GM12878 (cell line): ENCODE measurements around the gene CIB2. TPM values are rescaled to one million over a fixed set of nuclear protein-coding genes. Genes with fewer than 3 reads are reported as not detected.
A peak's percentile ranks its signal among the peaks of the same experiment; 100 is the strongest.

Experiments used
- ATAC-seq: fragments of 200-7000 bp; cut with Tn5 transposase; 3 replicates; pipeline ENCODE4 v1.9.1; 2020; ENCODE audit warnings: mild to moderate bottlenecking, moderate library complexity
- BruUV-seq: library from RNA; stranded (reverse); fragments of 400-500 nt; replicated peaks from 2 replicates; lab custom pipeline; 2021; lab: Mats Ljungman, UMichigan
- CTCF ChIA-PET: fragments of 300-600 bp; sonication (Branson Sonifier 250); formaldehyde crosslinking; extraction: SDS; loops from one replicate; lab custom pipeline; 2021; ENCODE audit warnings: inconsistent platforms; lab: Yijun Ruan, JAX
- POLR2A ChIA-PET: fragments of 350-600 bp; formaldehyde crosslinking; extraction: SDS; loops from one replicate; lab custom pipeline; 2021; ENCODE audit warnings: inconsistent platforms; lab: Charles Lee
- RAD21 ChIA-PET: fragments of 300-600 bp; sonication (Branson Sonifier 250); formaldehyde crosslinking; loops from one replicate; lab custom pipeline; 2023; ENCODE audit warnings: antibody characterized with exemption; ENCODE audit not compliant: unreplicated experiment; lab: Charles Lee
- SMC1A ChIA-PET: fragments of 300-600 bp; sonication (Branson Sonifier 250); formaldehyde crosslinking; loops from one replicate; lab custom pipeline; 2023; ENCODE audit not compliant: unreplicated experiment, uncharacterized antibody; lab: Charles Lee
- DNase-seq: peaks from one replicate; pipeline ENCODE4 v3.0.0-alpha.2; 2011; ENCODE audit warnings: low read depth, low spot score
- FAIRE-seq: peaks from 3 replicates; lab custom pipeline; 2011; peaks lifted over from hg19 to GRCh38; lab: Jason Lieb, UNC
- H2AFZ ChIP-seq: 2 replicates; pipeline ENCODE4 v1.6.0; 2011; ENCODE audit warnings: low read depth, low read length, control low read depth; ENCODE audit not compliant: control insufficient read depth
- H3K27ac ChIP-seq: 2 replicates; pipeline ENCODE4 v1.5.1; 2011; ENCODE audit warnings: control low read depth; ENCODE audit not compliant: control insufficient read depth, insufficient read depth
- H3K27me3 ChIP-seq, 2 experiments: replicated peaks in 1 of 2; 2 replicates each; pipeline versions ENCODE4 v1.6.0 to v1.6.1; 2011; ENCODE audit warnings: low read length in 1 of 2; ENCODE audit not compliant: control insufficient read depth in 2 of 2, insufficient read depth in 2 of 2
- H3K36me3 ChIP-seq, 2 experiments: 2 replicates each; pipeline ENCODE4 v1.5.1; 2011; ENCODE audit warnings: low read length in 1 of 2; ENCODE audit not compliant: control insufficient read depth in 2 of 2, insufficient read depth in 2 of 2
- H3K4me1 ChIP-seq: 2 replicates; pipeline ENCODE4 v1.6.1; 2011; ENCODE audit warnings: mild to moderate bottlenecking, low read length, moderate library complexity, mixed read lengths; ENCODE audit not compliant: control insufficient read depth, insufficient read depth
- H3K4me2 ChIP-seq: 2 replicates; pipeline ENCODE4 v1.6.0; 2011; ENCODE audit warnings: control low read depth; ENCODE audit not compliant: control insufficient read depth, insufficient read depth
- H3K4me3 ChIP-seq: fragments of 200-600 bp; sonication (generic); 2 replicates; pipeline ENCODE4 v1.5.1; 2016
- H3K79me2 ChIP-seq: 2 replicates; pipeline ENCODE4 v1.6.0; 2011; ENCODE audit warnings: low read length; ENCODE audit not compliant: control insufficient read depth, insufficient read depth
- H3K9ac ChIP-seq: 2 replicates; pipeline ENCODE4 v1.8.0; 2011; ENCODE audit warnings: low read length, control low read depth, mixed read lengths; ENCODE audit not compliant: control insufficient read depth, insufficient read depth
- H3K9me3 ChIP-seq: replicated peaks from 3 replicates; pipeline ENCODE4 v1.5.1; 2011; ENCODE audit warnings: mild to moderate bottlenecking, low read length; ENCODE audit not compliant: control insufficient read depth, insufficient read depth
- H4K20me1 ChIP-seq: 2 replicates; pipeline ENCODE4 v1.6.0; 2011; ENCODE audit not compliant: control insufficient read depth, insufficient read depth
- BHLHE40 ChIP-seq, 2 experiments: fragments of 450-650 bp in 1 of 2; IDR thresholded peaks; 2 replicates each; pipeline ENCODE4 v1.6.1; 2011 to 2017; ENCODE audit warnings: low read depth in 2 of 2, borderline replicate concordance in 1 of 2, improper control_type of control experiment in 1 of 2, low read length in 1 of 2, mild to moderate bottlenecking in 1 of 2
- BMI1 ChIP-seq: fragments of 450-650 bp; IDR thresholded peaks from 2 replicates; pipeline ENCODE4 v1.6.1; 2016; ENCODE audit warnings: mild to moderate bottlenecking, moderate library complexity, borderline replicate concordance
- CEBPB ChIP-seq, 2 experiments: fragments of 150-350 bp in 1 of 2; IDR thresholded peaks; 2 replicates each; pipeline ENCODE4 v1.6.1; 2012 to 2014; ENCODE audit warnings: low read depth in 2 of 2, low read length in 2 of 2, borderline replicate concordance in 1 of 2, inconsistent platforms in 1 of 2
- CHD4 ChIP-seq: fragments of 200-600 bp; sonication (generic); IDR thresholded peaks from 2 replicates; pipeline ENCODE4 v1.6.1; 2016; ENCODE audit warnings: mild to moderate bottlenecking
- CREM ChIP-seq: IDR thresholded peaks from 2 replicates; pipeline ENCODE4 v1.6.1; 2014; ENCODE audit warnings: antibody characterized with exemption, low read depth
- MXI1 ChIP-seq: fragments of 150-350 bp; IDR thresholded peaks from 2 replicates; pipeline ENCODE4 v1.6.1; 2011; ENCODE audit warnings: low read depth, mild to moderate bottlenecking, inconsistent platforms, low read length, improper control_type of control experiment
- SMAD1 ChIP-seq: fragments of 450-650 bp; IDR thresholded peaks from 2 replicates; pipeline ENCODE4 v1.6.1; 2018; ENCODE audit warnings: mild to moderate bottlenecking, low read depth; ENCODE audit not compliant: partially characterized antibody
- SMC3 ChIP-seq: IDR thresholded peaks from 2 replicates; pipeline ENCODE4 v1.6.1; 2011; ENCODE audit warnings: low read length, improper control_type of control experiment, borderline replicate concordance
- SREBF1 ChIP-seq: IDR thresholded peaks from 2 replicates; pipeline ENCODE4 v1.6.1; 2012; ENCODE audit warnings: mild to moderate bottlenecking, low read length
- YY1 ChIP-seq: IDR thresholded peaks from 2 replicates; pipeline ENCODE4 v1.6.1; 2011; ENCODE audit warnings: low read depth, mild to moderate bottlenecking, low read length
- WGBS: methylation state at CpG from one replicate; pipeline ENCODE4 v1.1.6; 2016; ENCODE audit warnings: low lambda C conversion rate; ENCODE audit not compliant: insufficient replicate concordance, insufficient coverage; ENCODE audit errors: missing lambda C conversion rate; 5-methylcytosine and 5-hydroxymethylcytosine counted together
- in situ Hi-C: fragments of 300-500 bp; cut with MboI; formaldehyde crosslinking; loops from 9 replicates; pipeline ENCODE4 v1.14.3; 2018; ENCODE audit warnings: mixed read lengths
- intact Hi-C: fragments of 100-400 bp; cut with micrococcal nuclease; formaldehyde crosslinking; loops from one replicate; pipeline ENCODE4 v1.14.2; 2022; ENCODE audit not compliant: unreplicated experiment
- polyA plus RNA-seq, 11 experiments: library from polyadenylated mRNA; depleted of rRNA in 4 of 11; unstranded in 6 of 11; stranded (reverse) in 5 of 11; fragments of >200 nt; fragmentation: Nextera tagmentation in 4 of 11; fragmentation: Illumina TruSeq in 1 of 11; extraction: Ambion mirVana in 4 of 11; extraction: Trizol in 1 of 11; gene quantifications; 1 replicate in 1 of 11; 2 replicates in 10 of 11; pipeline versions ENCODE4 v1.2.1 to v1.2.3, GENCODE V29; 2011 to 2016; ENCODE audit warnings: inconsistent platforms in 2 of 11, missing spikeins in 2 of 11, low read depth in 1 of 11
- total RNA-seq, 4 experiments: library from RNA; depleted of rRNA in 3 of 4; stranded (reverse); fragments of >200 nt in 3 of 4; fragmentation: Illumina TruSeq in 1 of 4; extraction: Trizol in 1 of 4; gene quantifications; 2 replicates each; pipeline versions ENCODE4 v1.2.1 to v1.2.3, GENCODE V29; 2013 to 2021
- TF ChIP-seq, protein P1 (sequence below), 3 experiments: IDR thresholded peaks in 2 of 3; conservative IDR thresholded peaks in 1 of 3; 2 replicates each; pipeline ENCODE4 v1.5.1; 2011; ENCODE audit warnings: low read depth in 3 of 3, low read length in 3 of 3, mild to moderate bottlenecking in 3 of 3, control low read depth in 2 of 3, moderate library complexity in 2 of 3, inconsistent platforms in 1 of 3, mixed read lengths in 1 of 3; ENCODE audit not compliant: control insufficient read depth in 2 of 3, insufficient read depth in 1 of 3; ENCODE audit errors: extremely low read depth in 1 of 3
- TF ChIP-seq, protein P2 (sequence below): IDR thresholded peaks from 2 replicates; pipeline ENCODE4 v1.6.1; 2012; ENCODE audit warnings: low read length, inconsistent platforms

The CIB2 gene
- total and polyA plus RNA-seq, 10 of the 15 experiments (the other 5 are each of a cell fraction or from before 2014, with no cell fraction given) = 0.56 to 12.1 (median 7.1) TPM

DNA sequence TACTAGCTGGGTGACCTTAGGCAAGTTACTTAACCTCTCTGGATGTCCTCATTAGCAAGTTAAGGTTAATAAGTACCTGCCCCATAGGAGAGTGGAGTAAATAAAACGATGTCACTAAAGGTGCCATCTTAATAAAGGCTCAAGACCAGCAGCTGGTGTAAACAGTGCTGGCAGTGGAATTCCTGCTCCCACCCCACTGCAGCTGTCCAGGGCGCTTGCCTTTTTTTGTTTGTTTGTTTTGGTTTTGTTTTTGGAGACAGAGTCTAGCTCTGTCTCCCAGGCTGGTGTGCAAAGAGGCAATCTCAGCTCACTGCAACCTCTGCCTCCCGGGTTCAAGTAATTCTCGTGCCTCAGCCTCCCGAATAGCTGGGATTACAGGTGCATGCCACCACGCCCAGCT lies 46.8 kb upstream of the CIB2 start:
- WGBS = 35% methylated on average over 6 of the region's 6 CpGs
- RAD21 ChIA-PET = interaction anchor here (0.6 to 3.9 kb wide), 7 partner anchors 17 to 757 kb away, joined by 3 to 31 read pairs (median 5); partner anchors contain the start of genes CIB2 and HMG20A
- no peak overlapping the region for H3K4me3 ChIP-seq
- H3K27me3 ChIP-seq = no peaks in the 10 kb centered on the region
- POLR2A ChIA-PET = interaction anchor here (1.0 to 2.2 kb wide), 3 partner anchors 26 to 39 kb away, joined by 3 to 9 read pairs (median 4); partner anchors contain the start of gene IDH3A
- in situ Hi-C loops = no loop called here
- BruUV-seq = no TSS peak
- TF ChIP-seq BMI1 (no peak), SREBF1 (no peak)
- TF ChIP-seq, all 136 proteins: peak for 0
- Histone ChIP-seq H3K27ac (no peak overlapping the region), H3K9ac (no peak overlapping the region), H3K4me1 (peaks cover 18% of the 10 kb centered on the region), H3K9me3 (no peaks in the 10 kb centered on the region), H3K36me3 (no peaks in the 10 kb centered on the region; a peak in 1 of 4 replicates), H3K4me2 (no peak overlapping the region), H2AFZ (no peak overlapping the region), H3K79me2 (no peaks in the 10 kb centered on the region), H4K20me1 (no peaks in the 10 kb centered on the region)
- peak; percentile 57 for FAIRE-seq
- intact Hi-C loops = no loop called here
- CTCF ChIA-PET = interaction anchor here (0.6 to 10.1 kb wide), 20 partner anchors 9 to 245 kb away, joined by 3 to 108 read pairs (median 6); partner anchors contain the start of genes CIB2 and IDH3A
- ATAC-seq = no peak
- SMC1A ChIA-PET = interaction anchor here (1.0 to 13.7 kb wide), 12 partner anchors 11 to 122 kb away, joined by 3 to 152 read pairs (median 8); partner anchors contain the start of genes CIB2, IDH3A and SKIC8
- no peak for DNase-seq

DNA sequence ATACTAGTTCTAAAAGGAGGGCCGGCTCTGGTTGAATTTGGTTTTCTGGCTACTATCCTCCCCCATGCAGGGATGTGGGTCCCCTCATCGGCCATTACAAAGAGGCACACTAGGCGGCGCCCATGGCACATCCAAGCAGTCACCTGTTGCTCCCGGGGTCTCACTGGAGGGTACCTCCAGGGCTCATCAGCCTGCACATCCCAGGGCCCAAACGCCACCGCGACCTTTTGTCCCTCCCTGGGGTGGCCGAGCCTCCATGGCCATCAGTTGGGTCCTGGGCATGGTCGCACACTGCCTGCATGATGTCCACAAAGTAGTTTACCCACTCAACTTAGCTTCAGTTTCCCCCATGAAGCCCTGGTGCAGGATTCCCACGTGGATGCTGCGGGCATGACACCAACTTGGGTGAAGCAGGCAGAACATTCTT lies 46.2 kb upstream of the CIB2 start:
- no TSS peak for BruUV-seq
- Histone ChIP-seq H3K4me1 (peaks cover 24% of the 10 kb centered on the region), H3K9me3 (peaks cover 2% of the 10 kb centered on the region; the same call in 1 of the 3 replicates), H3K27me3 (no peaks in the 10 kb centered on the region), H3K4me3 (no peak overlapping the region), H3K36me3 (peaks cover 2 to 3% of the 10 kb centered on the region in 2 experiments; a peak in 3 of 4 replicates), H3K9ac (no peak overlapping the region), H2AFZ (no peak overlapping the region), H4K20me1 (no peaks in the 10 kb centered on the region), H3K79me2 (no peaks in the 10 kb centered on the region), H3K4me2 (no peak overlapping the region), H3K27ac (no peak overlapping the region)
- FAIRE-seq = no peak
- WGBS = 24% methylated on average over 12 of the region's 12 CpGs
- ChIA-PET RAD21 (interaction anchor here (0.6 to 3.9 kb wide), 9 partner anchors 18 to 757 kb away, joined by 3 to 31 read pairs (median 5); partner anchors contain the start of genes CIB2 and HMG20A), SMC1A (interaction anchor here (0.7 to 13.7 kb wide), 15 partner anchors 8 to 122 kb away, joined by 3 to 152 read pairs (median 5); partner anchors contain the start of genes CIB2, IDH3A and SKIC8), POLR2A (interaction anchor here (0.6 to 2.2 kb wide), 5 partner anchors 18 to 127 kb away, joined by 3 to 9 read pairs (median 3); partner anchors contain the start of gene IDH3A), CTCF (interaction anchor here (0.8 to 10.1 kb wide), 22 partner anchors 8 to 245 kb away, joined by 3 to 108 read pairs (median 6); partner anchors contain the start of genes CIB2 and IDH3A)
- intact Hi-C loops = loop anchor here (1.0 kb wide), 1 partner anchor 64 kb away; no protein-coding TSS in a partner anchor
- DNase-seq = no peak
- in situ Hi-C loops = no loop called here
- ATAC-seq = peak; percentile 77
- no peak for TF ChIP-seq CREM
- TF ChIP-seq CHD4 = no peak
- TF ChIP-seq CEBPB (IDR thresholded peaks at IDR 0.05; ENCODE audit: borderline replicate concordance in 1 of 2, low read depth in 2 of 2, low read length in 2 of 2) = no peak
- TF ChIP-seq MXI1 = no peak
- TF ChIP-seq, protein P1, sequence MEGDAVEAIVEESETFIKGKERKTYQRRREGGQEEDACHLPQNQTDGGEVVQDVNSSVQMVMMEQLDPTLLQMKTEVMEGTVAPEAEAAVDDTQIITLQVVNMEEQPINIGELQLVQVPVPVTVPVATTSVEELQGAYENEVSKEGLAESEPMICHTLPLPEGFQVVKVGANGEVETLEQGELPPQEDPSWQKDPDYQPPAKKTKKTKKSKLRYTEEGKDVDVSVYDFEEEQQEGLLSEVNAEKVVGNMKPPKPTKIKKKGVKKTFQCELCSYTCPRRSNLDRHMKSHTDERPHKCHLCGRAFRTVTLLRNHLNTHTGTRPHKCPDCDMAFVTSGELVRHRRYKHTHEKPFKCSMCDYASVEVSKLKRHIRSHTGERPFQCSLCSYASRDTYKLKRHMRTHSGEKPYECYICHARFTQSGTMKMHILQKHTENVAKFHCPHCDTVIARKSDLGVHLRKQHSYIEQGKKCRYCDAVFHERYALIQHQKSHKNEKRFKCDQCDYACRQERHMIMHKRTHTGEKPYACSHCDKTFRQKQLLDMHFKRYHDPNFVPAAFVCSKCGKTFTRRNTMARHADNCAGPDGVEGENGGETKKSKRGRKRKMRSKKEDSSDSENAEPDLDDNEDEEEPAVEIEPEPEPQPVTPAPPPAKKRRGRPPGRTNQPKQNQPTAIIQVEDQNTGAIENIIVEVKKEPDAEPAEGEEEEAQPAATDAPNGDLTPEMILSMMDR (IDR thresholded peaks at IDR 0.05 in 2 of 3, conservative IDR thresholded peaks at IDR 0.05 in 1 of 3; ENCODE audit: control insufficient read depth in 2 of 3, extremely low read depth in 1 of 3, insufficient read depth in 1 of 3, low read depth in 3 of 3, low read length in 3 of 3) = peak; percentile 73 to 84 (median 76)
- peak; percentile 82 for TF ChIP-seq YY1
- peak; percentile 68 for TF ChIP-seq SMC3
- TF ChIP-seq BHLHE40 (IDR thresholded peaks at IDR 0.05; ENCODE audit: borderline replicate concordance in 1 of 2, low read depth in 2 of 2, low read length in 1 of 2) = no peak
- TF ChIP-seq, protein P2, sequence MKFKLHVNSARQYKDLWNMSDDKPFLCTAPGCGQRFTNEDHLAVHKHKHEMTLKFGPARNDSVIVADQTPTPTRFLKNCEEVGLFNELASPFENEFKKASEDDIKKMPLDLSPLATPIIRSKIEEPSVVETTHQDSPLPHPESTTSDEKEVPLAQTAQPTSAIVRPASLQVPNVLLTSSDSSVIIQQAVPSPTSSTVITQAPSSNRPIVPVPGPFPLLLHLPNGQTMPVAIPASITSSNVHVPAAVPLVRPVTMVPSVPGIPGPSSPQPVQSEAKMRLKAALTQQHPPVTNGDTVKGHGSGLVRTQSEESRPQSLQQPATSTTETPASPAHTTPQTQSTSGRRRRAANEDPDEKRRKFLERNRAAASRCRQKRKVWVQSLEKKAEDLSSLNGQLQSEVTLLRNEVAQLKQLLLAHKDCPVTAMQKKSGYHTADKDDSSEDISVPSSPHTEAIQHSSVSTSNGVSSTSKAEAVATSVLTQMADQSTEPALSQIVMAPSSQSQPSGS = no peak
- no peak for TF ChIP-seq SMAD1
